Left ventricle myocardium inferior (tissue), 1 donor: Measurements from ENCODE around the gene ALX4. TPM values are rescaled to one million over a fixed set of nuclear protein-coding genes. Genes with fewer than 3 reads are reported as not detected.

Source experiments
- DNase-seq: peaks from one replicate; pipeline ENCODE4 v3.0.0-alpha.2; 2020
- H3K27ac ChIP-seq: fragments of 200-600 bp; replicated peaks from 2 replicates; pipeline ENCODE4 v1.8.0; 2021
- H3K27me3 ChIP-seq: fragments of 200-600 bp; 2 replicates; pipeline ENCODE4 v1.8.0; 2021; ENCODE audit warnings: low read depth
- H3K36me3 ChIP-seq: fragments of 200-600 bp; 2 replicates; pipeline ENCODE4 v1.8.0; 2021
- H3K4me1 ChIP-seq: fragments of 200-600 bp; 2 replicates; pipeline ENCODE4 v1.8.0; 2021
- H3K4me3 ChIP-seq: fragments of 200-600 bp; 2 replicates; pipeline ENCODE4 v1.8.0; 2021; ENCODE audit warnings: mild to moderate bottlenecking, moderate library complexity
- H3K9me3 ChIP-seq: fragments of 200-600 bp; replicated peaks from 2 replicates; pipeline ENCODE4 v1.8.0; 2021
- CTCF ChIP-seq: fragments of 200-600 bp; IDR thresholded peaks from 2 replicates; pipeline ENCODE4 v1.8.0; 2021; ENCODE audit warnings: antibody characterized with exemption, mild to moderate bottlenecking, borderline replicate concordance
- intact Hi-C: fragments of 100-400 bp; cut with micrococcal nuclease; formaldehyde crosslinking; loops from one replicate; pipeline ENCODE4 v1.11.0; 2022
- total RNA-seq: library from RNA; stranded (reverse); fragmentation: NEBNext Ultra II Directional; extraction: Animal tissue kit (Norgen Biotek cat#: 25700); gene quantifications from one replicate; pipeline ENCODE4 v1.2.1, GENCODE V29; 2021
- donor health status: DM: no; HTN: yes; CAD: no; lungs with severe emphysema.

Gene ALX4
- total RNA-seq, 1 donor from 2014 or later = not detected

GRCh38 chr11:44258190-44258489, 51.8 kb downstream of the ALX4 start:
- intact Hi-C loops = loop anchor here (10.0 kb wide), 1 partner anchor 63 kb away; no protein-coding TSS in a partner anchor
- no peak for TF ChIP-seq CTCF
- H3K4me1 ChIP-seq = peaks cover 13% of the 10 kb centered on the region
- H3K9me3 ChIP-seq = peaks cover 9% of the 10 kb centered on the region
- no peak overlapping the region for H3K27ac ChIP-seq
- no peak for DNase-seq
- no peaks in the 10 kb centered on the region for H3K27me3 ChIP-seq
- H3K36me3 ChIP-seq = peaks cover 2% of the 10 kb centered on the region
- H3K4me3 ChIP-seq = no peak overlapping the region

GRCh38 chr11:44257338-44258189, 52.4 kb downstream of the ALX4 start:
- no peak overlapping the region for H3K4me3 ChIP-seq
- DNase-seq = no peak
- peaks cover 13% of the 10 kb centered on the region for H3K4me1 ChIP-seq
- peaks cover 15% of the 10 kb centered on the region for H3K9me3 ChIP-seq
- H3K36me3 ChIP-seq = peaks cover 8% of the 10 kb centered on the region
- no peak for TF ChIP-seq CTCF
- intact Hi-C loops = loop anchor here (10.0 kb wide), 1 partner anchor 63 kb away; no protein-coding TSS in a partner anchor
- H3K27me3 ChIP-seq = no peaks in the 10 kb centered on the region
- H3K27ac ChIP-seq = no peak overlapping the region

GRCh38 chr11:44256673-44257291, 53.2 kb downstream of the ALX4 start:
- Histone ChIP-seq H3K36me3 (peaks cover 8% of the 10 kb centered on the region), H3K4me1 (peaks cover 13% of the 10 kb centered on the region), H3K27ac (no peak overlapping the region), H3K9me3 (peaks cover 23% of the 10 kb centered on the region), H3K4me3 (no peak overlapping the region), H3K27me3 (no peaks in the 10 kb centered on the region)
- peak; percentile 54 for DNase-seq
- TF ChIP-seq CTCF = no peak
- intact Hi-C loops = loop anchor here (10.0 kb wide), 1 partner anchor 62 kb away; no protein-coding TSS in a partner anchor

GRCh38 chr11:44255406-44256071, 54.4 kb downstream of the ALX4 start:
- intact Hi-C loops = loop anchor here (10.0 kb wide), 1 partner anchor 61 kb away; no protein-coding TSS in a partner anchor
- H3K4me3 ChIP-seq = no peak overlapping the region
- H3K4me1 ChIP-seq = peaks cover 13% of the 10 kb centered on the region
- H3K27ac ChIP-seq = no peak overlapping the region
- peaks cover 23% of the 10 kb centered on the region for H3K9me3 ChIP-seq
- peaks cover 15% of the 10 kb centered on the region for H3K36me3 ChIP-seq
- DNase-seq = no peak
- H3K27me3 ChIP-seq = no peaks in the 10 kb centered on the region
- no peak for TF ChIP-seq CTCF

- no peak for TF ChIP-seq CTCF
- intact Hi-C loops = loop anchor here (10.0 kb wide), 1 partner anchor 58 kb away; no protein-coding TSS in a partner anchor
These were observed 56.8 kb downstream of the ALX4 start for GRCh38 chr11:44252999-44253602.

More at GRCh38 chr11:44252999-44253602, 56.8 kb downstream of the ALX4 start:
- H3K36me3 ChIP-seq = peaks cover 15% of the 10 kb centered on the region
- no peak for DNase-seq
- H3K4me3 ChIP-seq = no peak overlapping the region
- no peaks in the 10 kb centered on the region for H3K27me3 ChIP-seq
- H3K4me1 ChIP-seq = peaks cover 17% of the 10 kb centered on the region
- H3K9me3 ChIP-seq = peaks cover 23% of the 10 kb centered on the region
- H3K27ac ChIP-seq = no peak overlapping the region
